Tibial nerve (tissue), 3 donors: ENCODE results near the gene SYT15B.
"Not testable (repeated sequence)": the region's sequence is repeated elsewhere in the genome, so short reads cannot be mapped to it uniquely, and the experiment has no call there.

Experiments
- POLR2A ChIP-seq, 2 donors: fragments of 450-650 bp; IDR thresholded peaks; one replicate each; pipeline ENCODE4 v1.6.1; 2017; ENCODE audit warnings: antibody characterized with exemption in 2 of 2, mild to moderate bottlenecking in 2 of 2, moderate library complexity in 2 of 2
- TF ChIP-seq, protein P1 (sequence below), 5 experiments: fragments of 200-600 bp in 3 of 5; fragments of 450-650 bp in 2 of 5; sonication (generic) in 3 of 5; IDR thresholded peaks; one replicate each; pipeline ENCODE4 v1.5.1; 2016 to 2019; ENCODE audit warnings: antibody characterized with exemption in 5 of 5, mild to moderate bottlenecking in 3 of 5, moderate library complexity in 2 of 5

DNA sequence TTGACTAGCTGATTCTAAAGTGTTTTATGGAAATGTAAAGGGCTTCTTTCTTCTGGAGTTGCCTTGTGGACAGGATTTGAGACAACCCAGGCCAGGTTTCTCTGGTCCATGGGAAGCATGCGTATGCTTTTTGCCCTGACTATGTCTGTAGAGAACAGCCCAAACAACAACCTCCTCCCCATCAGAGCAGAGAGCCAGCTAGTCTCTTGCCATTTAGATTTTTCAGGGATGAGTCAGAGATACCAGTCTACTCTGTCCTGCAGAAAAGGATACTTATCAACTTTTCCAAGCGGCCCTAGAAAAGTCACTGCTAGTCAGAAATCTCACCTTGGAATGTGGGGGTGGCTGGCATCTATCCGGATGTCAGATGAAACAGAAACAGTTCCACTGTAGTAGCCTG, 11.6 kb downstream of the SYT15B start:
- TF ChIP-seq, protein P1, sequence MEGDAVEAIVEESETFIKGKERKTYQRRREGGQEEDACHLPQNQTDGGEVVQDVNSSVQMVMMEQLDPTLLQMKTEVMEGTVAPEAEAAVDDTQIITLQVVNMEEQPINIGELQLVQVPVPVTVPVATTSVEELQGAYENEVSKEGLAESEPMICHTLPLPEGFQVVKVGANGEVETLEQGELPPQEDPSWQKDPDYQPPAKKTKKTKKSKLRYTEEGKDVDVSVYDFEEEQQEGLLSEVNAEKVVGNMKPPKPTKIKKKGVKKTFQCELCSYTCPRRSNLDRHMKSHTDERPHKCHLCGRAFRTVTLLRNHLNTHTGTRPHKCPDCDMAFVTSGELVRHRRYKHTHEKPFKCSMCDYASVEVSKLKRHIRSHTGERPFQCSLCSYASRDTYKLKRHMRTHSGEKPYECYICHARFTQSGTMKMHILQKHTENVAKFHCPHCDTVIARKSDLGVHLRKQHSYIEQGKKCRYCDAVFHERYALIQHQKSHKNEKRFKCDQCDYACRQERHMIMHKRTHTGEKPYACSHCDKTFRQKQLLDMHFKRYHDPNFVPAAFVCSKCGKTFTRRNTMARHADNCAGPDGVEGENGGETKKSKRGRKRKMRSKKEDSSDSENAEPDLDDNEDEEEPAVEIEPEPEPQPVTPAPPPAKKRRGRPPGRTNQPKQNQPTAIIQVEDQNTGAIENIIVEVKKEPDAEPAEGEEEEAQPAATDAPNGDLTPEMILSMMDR (IDR thresholded peaks at IDR 0.05): not testable (repeated sequence)
- not testable (repeated sequence) for TF ChIP-seq POLR2A (IDR thresholded peaks at IDR 0.05)
